ENCODE data around the gene C9orf40.

The C9orf40 gene

GRCh38 chr9:74935008-74935407 is 17.7 kb downstream of the C9orf40 start:
- DNase-seq, result no peak

- no peak for DNase-seq
Observed at GRCh38 chr9:74921737-74922136, 31.0 kb downstream of the C9orf40 start.

- no peak for DNase-seq
Observed at GRCh38 chr9:74920944-74921626, 31.6 kb downstream of the C9orf40 start.

- DNase-seq, result no peak
Observed at GRCh38 chr9:74910036-74910435, 42.7 kb downstream of the C9orf40 start.

- no peak for DNase-seq
Observed at GRCh38 chr9:74908665-74909064, 44.0 kb downstream of the C9orf40 start.

GRCh38 chr9:74907085-74907484 is 45.6 kb downstream of the C9orf40 start:
- no peak for DNase-seq

- no peak for DNase-seq
Observed at GRCh38 chr9:74901001-74901400, 51.7 kb downstream of the C9orf40 start.
